SHP77 treated with DMSO at 0.1 percent for 48 hours (cell line): ENCODE results near the gene ISL2.
"Not testable (repeated sequence)": the region's sequence is repeated elsewhere in the genome, so short reads cannot be mapped to it uniquely, and the experiment has no call there.

Experiments used
- DNase-seq: peaks from one replicate; lab custom pipeline; 2025; lab: John Stamatoyannopoulos, UW

Gene ISL2

GRCh38 chr15:76336254-76337058 lies at the start of gene ISL2:
ISL2 (plus strand) TSS chr15:76336773; CDS start chr15:76336884, 111 bp downstream.
- DNase-seq: no peak

- DNase-seq: no peak
These were observed 47.0 kb upstream of the ISL2 start for GRCh38 chr15:76289582-76289981.

- DNase-seq: no peak
These were observed 43.2 kb upstream of the ISL2 start for GRCh38 chr15:76293361-76293760.

- not testable (repeated sequence) for DNase-seq
These were observed 42.1 kb upstream of the ISL2 start for GRCh38 chr15:76294463-76294862.

- no peak for DNase-seq
These were observed 39.7 kb upstream of the ISL2 start for GRCh38 chr15:76296849-76297248.

GRCh38 chr15:76297951-76298350 lies 38.6 kb upstream of the ISL2 start:
- DNase-seq: not testable (repeated sequence)

- DNase-seq: no peak
These were observed 37.6 kb upstream of the ISL2 start for GRCh38 chr15:76298986-76299385.

GRCh38 chr15:76299786-76300185 lies 36.8 kb upstream of the ISL2 start:
- DNase-seq: no peak

- DNase-seq: no peak
These were observed 32.7 kb upstream of the ISL2 start for GRCh38 chr15:76303909-76304308.

- DNase-seq: no peak
These were observed 26.8 kb upstream of the ISL2 start for GRCh38 chr15:76309601-76310330.

GRCh38 chr15:76310475-76311099 lies 26.0 kb upstream of the ISL2 start:
- no peak for DNase-seq

- DNase-seq: peak; percentile 86
These were observed 25.2 kb upstream of the ISL2 start, which contains the start of gene ETFA for GRCh38 chr15:76311100-76311953. ETFA (minus strand) TSS chr15:76311469; CDS start chr15:76311388, 81 bp downstream.

- DNase-seq: no peak
These were observed 23.9 kb upstream of the ISL2 start for GRCh38 chr15:76312540-76313174.

- not testable (repeated sequence) for DNase-seq
These were observed 23.4 kb upstream of the ISL2 start for GRCh38 chr15:76313175-76313567.

- DNase-seq: no peak
These were observed 22.8 kb upstream of the ISL2 start for GRCh38 chr15:76313731-76314130.

GRCh38 chr15:76320012-76320411 lies 16.6 kb upstream of the ISL2 start:
- DNase-seq: no peak

GRCh38 chr15:76321171-76321570 lies 15.4 kb upstream of the ISL2 start:
- DNase-seq: no peak

- no peak for DNase-seq
These were observed 15.0 kb upstream of the ISL2 start for GRCh38 chr15:76321602-76322001.

- no peak for DNase-seq
These were observed 12.5 kb upstream of the ISL2 start for GRCh38 chr15:76324066-76324465.

- no peak for DNase-seq
These were observed 10.9 kb upstream of the ISL2 start for GRCh38 chr15:76325704-76326103.
